Measurements from ENCODE around the gene ABHD17B. TPM values are rescaled to one million over a fixed set of nuclear protein-coding genes. Genes with fewer than 3 reads are reported as not detected.

The ABHD17B gene
- total RNA-seq, 6 donors from 2014 or later: 3.9 to 27.3 (median 12.8) TPM

DNA sequence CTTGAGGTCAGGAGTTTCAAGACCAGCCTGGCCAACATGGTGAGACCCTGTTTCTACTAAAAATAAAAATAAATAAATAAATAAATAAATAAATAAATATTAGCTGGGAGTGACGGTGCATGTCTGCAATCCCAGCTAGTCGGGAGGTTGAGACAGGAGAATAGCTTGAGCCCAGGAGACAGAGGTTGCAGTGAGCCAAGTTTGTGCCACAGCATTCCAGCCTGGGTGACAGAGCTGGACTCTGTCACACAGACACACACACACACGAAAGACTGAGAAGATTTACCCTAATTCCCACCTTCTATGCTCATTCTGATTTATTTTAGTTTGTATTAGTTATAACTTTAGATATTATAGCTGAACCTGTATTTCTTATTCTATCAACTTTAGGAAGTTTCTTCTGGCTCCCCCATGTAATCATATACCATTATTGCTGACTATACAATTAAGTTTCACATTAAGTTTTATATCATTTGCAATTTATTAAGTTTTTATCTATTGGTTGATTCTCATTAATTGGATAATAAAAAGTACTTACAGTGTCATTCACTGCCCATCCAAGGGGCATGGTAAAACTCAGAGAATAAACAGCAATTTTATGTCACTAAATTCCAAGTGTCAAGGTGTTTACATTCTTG lies 20.8 kb downstream of the ABHD17B start:
- Histone ChIP-seq H3K9me3 (no peaks in the 10 kb centered on the region), H3K36me3 (no peaks in the 10 kb centered on the region), H3K27me3 (no peaks in the 10 kb centered on the region), H3K27ac (no peak overlapping the region), H3K4me1 (peaks cover 0 to 19% (median 7%) of the 10 kb centered on the region in 4 donors), H3K4me3 (no peak overlapping the region)
- TF ChIP-seq EP300 (IDR thresholded peaks at IDR 0.05) (no peak), POLR2A (IDR thresholded peaks at IDR 0.05) (no peak), POLR2AphosphoS5 (IDR thresholded peaks at IDR 0.05) (no peak)
- TF ChIP-seq, protein P1, sequence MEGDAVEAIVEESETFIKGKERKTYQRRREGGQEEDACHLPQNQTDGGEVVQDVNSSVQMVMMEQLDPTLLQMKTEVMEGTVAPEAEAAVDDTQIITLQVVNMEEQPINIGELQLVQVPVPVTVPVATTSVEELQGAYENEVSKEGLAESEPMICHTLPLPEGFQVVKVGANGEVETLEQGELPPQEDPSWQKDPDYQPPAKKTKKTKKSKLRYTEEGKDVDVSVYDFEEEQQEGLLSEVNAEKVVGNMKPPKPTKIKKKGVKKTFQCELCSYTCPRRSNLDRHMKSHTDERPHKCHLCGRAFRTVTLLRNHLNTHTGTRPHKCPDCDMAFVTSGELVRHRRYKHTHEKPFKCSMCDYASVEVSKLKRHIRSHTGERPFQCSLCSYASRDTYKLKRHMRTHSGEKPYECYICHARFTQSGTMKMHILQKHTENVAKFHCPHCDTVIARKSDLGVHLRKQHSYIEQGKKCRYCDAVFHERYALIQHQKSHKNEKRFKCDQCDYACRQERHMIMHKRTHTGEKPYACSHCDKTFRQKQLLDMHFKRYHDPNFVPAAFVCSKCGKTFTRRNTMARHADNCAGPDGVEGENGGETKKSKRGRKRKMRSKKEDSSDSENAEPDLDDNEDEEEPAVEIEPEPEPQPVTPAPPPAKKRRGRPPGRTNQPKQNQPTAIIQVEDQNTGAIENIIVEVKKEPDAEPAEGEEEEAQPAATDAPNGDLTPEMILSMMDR (IDR thresholded peaks at IDR 0.05): no peak
- no peak for DNase-seq
- ATAC-seq (ENCODE audit: low FRiP score in 2 of 2): no peak
- WGBS, 2 donors: 87 to 90% methylated on average over 3 of the region's 3 CpGs

DNA sequence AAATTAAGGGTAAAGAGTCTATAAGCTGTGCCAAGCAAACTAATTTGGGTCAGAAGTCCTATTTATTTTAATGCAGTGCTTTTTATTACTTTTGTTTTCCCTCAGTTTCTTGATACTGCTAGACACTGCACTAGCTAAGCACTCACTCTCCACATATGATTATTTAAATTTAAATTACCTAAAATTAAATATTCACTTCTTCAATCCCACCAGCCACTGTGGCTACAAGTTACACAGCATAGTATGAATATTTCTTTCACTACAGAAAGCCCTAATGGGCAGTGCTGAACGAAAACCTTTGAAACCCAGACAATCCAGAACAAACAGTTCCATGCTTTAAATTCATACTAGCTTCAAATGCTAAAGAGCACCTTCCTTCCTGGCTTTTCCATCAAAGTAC lies 23.6 kb downstream of the ABHD17B start:
- Histone ChIP-seq H3K4me1 (peaks cover 0 to 17% (median 5%) of the 10 kb centered on the region in 4 donors), H3K4me3 (no peak overlapping the region), H3K27ac (no peak overlapping the region), H3K27me3 (no peaks in the 10 kb centered on the region), H3K36me3 (no peaks in the 10 kb centered on the region), H3K9me3 (peaks cover 0 to 14% (median 8%) of the 10 kb centered on the region in 4 donors)
- ATAC-seq (ENCODE audit: low FRiP score in 2 of 2) (no peak), DNase-seq (no peak)
- no peak for TF ChIP-seq EP300 (IDR thresholded peaks at IDR 0.05)
- no peak for TF ChIP-seq POLR2AphosphoS5 (IDR thresholded peaks at IDR 0.05)
- TF ChIP-seq, protein P1 (IDR thresholded peaks at IDR 0.05): no peak
- TF ChIP-seq POLR2A (IDR thresholded peaks at IDR 0.05): no peak
- WGBS, 2 donors: 69 to 86% methylated on average over 1 of the region's 1 CpG

DNA sequence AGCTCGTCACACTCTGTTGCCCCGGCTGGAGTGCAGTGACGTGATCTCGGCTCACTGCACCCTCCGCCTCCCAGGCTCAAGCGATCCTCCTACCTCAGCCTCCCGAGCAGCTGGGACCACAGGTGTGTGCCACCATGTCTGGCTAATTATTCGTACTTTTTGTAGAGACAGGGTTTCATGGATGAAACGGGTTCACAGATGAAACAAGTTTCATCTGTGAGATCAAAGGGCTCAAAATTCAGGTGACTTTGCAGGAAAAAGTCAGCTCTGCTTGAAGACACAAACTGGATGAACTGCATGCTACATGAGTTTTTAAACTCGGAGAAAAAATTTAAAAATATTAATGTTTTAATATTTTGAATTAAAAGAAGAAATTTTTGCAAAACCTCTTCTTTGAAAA lies 24.5 kb downstream of the ABHD17B start:
- 99% methylated on average over 10 of the region's 10 CpGs for WGBS, 2 donors
- no peak for ATAC-seq (ENCODE audit: low FRiP score in 2 of 2)
- no peak overlapping the region for H3K27ac ChIP-seq

DNA sequence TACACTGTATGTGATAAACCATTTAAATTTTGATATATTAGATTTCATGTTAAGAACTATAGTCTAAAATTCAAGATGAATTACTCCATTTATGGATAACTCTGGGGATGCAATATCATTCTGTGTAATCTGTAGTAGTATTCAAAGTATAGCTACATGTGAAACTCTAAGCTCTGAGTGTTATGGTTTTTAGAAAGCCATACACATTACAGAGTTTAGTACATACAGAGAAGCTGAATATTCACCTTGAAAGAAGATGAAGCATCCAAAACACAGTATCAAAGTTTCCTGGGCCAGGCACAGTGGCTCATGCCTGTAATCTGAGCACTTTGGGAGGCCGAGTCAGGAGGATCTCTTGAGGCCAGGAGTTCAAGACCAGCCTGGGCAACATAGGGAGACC lies 25.0 kb downstream of the ABHD17B start:
- Histone ChIP-seq H3K4me1 (peaks cover 0 to 17% (median 5%) of the 10 kb centered on the region in 4 donors), H3K27me3 (no peaks in the 10 kb centered on the region), H3K36me3 (no peaks in the 10 kb centered on the region), H3K27ac (no peak overlapping the region), H3K9me3 (peaks cover 0 to 14% (median 10%) of the 10 kb centered on the region in 4 donors), H3K4me3 (no peak overlapping the region)
- WGBS, 2 donors: 100% methylated on average over 1 of the region's 1 CpG
- no peak for TF ChIP-seq POLR2AphosphoS5 (IDR thresholded peaks at IDR 0.05)
- TF ChIP-seq EP300 (IDR thresholded peaks at IDR 0.05): no peak
- no peak for TF ChIP-seq POLR2A (IDR thresholded peaks at IDR 0.05)
- TF ChIP-seq, protein P1 (IDR thresholded peaks at IDR 0.05): no peak
- no peak for ATAC-seq (ENCODE audit: low FRiP score in 2 of 2)
- no peak for DNase-seq

More for the DNA sequence above, 24.5 kb downstream of the ABHD17B start:
- no peak overlapping the region for H3K4me3 ChIP-seq
- peaks cover 0 to 14% (median 8%) of the 10 kb centered on the region in 4 donors for H3K9me3 ChIP-seq
- H3K4me1 ChIP-seq: peaks cover 0 to 17% (median 5%) of the 10 kb centered on the region in 4 donors
- no peaks in the 10 kb centered on the region for H3K36me3 ChIP-seq
- no peaks in the 10 kb centered on the region for H3K27me3 ChIP-seq
- TF ChIP-seq POLR2A (IDR thresholded peaks at IDR 0.05) (no peak), EP300 (IDR thresholded peaks at IDR 0.05) (no peak), POLR2AphosphoS5 (IDR thresholded peaks at IDR 0.05) (no peak)
- TF ChIP-seq, protein P1 (IDR thresholded peaks at IDR 0.05): no peak
- DNase-seq: peak in 1 of 2 donors; percentile 24

DNA sequence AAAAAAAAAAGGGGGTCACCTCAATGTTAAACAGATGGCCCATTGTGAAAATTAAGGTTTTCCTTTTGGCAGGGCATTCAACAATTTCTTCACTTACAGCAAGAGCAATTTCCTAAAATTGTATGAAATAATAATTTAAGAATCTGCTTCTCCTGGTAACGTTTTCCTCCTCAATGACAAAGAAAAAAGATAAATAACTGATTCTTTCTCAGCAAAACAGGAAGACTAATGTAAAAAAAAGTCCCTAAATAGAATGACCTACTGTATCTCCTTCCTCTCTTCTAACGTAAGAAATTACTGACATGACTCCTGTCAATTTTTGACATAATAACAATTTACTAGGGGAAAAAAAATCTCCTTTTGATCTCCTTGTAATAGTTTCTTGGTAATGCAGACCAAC lies 25.5 kb downstream of the ABHD17B start:
- DNase-seq (no peak), ATAC-seq (ENCODE audit: low FRiP score in 2 of 2) (no peak)
- peaks cover 0 to 14% (median 11%) of the 10 kb centered on the region in 4 donors for H3K9me3 ChIP-seq
- H3K27ac ChIP-seq: no peak overlapping the region
- no peaks in the 10 kb centered on the region for H3K27me3 ChIP-seq
- peaks cover 0 to 17% (median 4%) of the 10 kb centered on the region in 4 donors for H3K4me1 ChIP-seq
- H3K4me3 ChIP-seq: no peak overlapping the region
- no peaks in the 10 kb centered on the region for H3K36me3 ChIP-seq
- WGBS, 2 donors: 22 to 30% methylated on average over 2 of the region's 2 CpGs
- TF ChIP-seq POLR2AphosphoS5 (IDR thresholded peaks at IDR 0.05) (no peak), POLR2A (IDR thresholded peaks at IDR 0.05) (no peak)

Measured in upper lobe of left lung (tissue), 6 donors.